ENCODE data around the gene ERC1.

GRCh38 chr12:1138691-1139090, 147.7 kb downstream of the ERC1 start:
- TF ChIP-seq GATA2 (IDR thresholded peaks at IDR 0.05; ENCODE audit: low read depth, low read length) = no peak
- no peak for TF ChIP-seq GATA3 (IDR thresholded peaks at IDR 0.05; ENCODE audit: low read depth, low read length)
